CD4-positive, alpha-beta T cell treated with Interleukin-17A for 4 hours (primary cell): ENCODE data around the gene BCAR1.
"Not testable (repeated sequence)": the region's sequence is repeated elsewhere in the genome, so short reads cannot be mapped to it uniquely, and the experiment has no call there.

Experiments used
- DNase-seq: peaks from one replicate; pipeline ENCODE4 v3.0.0-alpha.2; 2020; ENCODE audit warnings: mixed read lengths

BCAR1 gene, protein sequence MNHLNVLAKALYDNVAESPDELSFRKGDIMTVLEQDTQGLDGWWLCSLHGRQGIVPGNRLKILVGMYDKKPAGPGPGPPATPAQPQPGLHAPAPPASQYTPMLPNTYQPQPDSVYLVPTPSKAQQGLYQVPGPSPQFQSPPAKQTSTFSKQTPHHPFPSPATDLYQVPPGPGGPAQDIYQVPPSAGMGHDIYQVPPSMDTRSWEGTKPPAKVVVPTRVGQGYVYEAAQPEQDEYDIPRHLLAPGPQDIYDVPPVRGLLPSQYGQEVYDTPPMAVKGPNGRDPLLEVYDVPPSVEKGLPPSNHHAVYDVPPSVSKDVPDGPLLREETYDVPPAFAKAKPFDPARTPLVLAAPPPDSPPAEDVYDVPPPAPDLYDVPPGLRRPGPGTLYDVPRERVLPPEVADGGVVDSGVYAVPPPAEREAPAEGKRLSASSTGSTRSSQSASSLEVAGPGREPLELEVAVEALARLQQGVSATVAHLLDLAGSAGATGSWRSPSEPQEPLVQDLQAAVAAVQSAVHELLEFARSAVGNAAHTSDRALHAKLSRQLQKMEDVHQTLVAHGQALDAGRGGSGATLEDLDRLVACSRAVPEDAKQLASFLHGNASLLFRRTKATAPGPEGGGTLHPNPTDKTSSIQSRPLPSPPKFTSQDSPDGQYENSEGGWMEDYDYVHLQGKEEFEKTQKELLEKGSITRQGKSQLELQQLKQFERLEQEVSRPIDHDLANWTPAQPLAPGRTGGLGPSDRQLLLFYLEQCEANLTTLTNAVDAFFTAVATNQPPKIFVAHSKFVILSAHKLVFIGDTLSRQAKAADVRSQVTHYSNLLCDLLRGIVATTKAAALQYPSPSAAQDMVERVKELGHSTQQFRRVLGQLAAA

DNA sequence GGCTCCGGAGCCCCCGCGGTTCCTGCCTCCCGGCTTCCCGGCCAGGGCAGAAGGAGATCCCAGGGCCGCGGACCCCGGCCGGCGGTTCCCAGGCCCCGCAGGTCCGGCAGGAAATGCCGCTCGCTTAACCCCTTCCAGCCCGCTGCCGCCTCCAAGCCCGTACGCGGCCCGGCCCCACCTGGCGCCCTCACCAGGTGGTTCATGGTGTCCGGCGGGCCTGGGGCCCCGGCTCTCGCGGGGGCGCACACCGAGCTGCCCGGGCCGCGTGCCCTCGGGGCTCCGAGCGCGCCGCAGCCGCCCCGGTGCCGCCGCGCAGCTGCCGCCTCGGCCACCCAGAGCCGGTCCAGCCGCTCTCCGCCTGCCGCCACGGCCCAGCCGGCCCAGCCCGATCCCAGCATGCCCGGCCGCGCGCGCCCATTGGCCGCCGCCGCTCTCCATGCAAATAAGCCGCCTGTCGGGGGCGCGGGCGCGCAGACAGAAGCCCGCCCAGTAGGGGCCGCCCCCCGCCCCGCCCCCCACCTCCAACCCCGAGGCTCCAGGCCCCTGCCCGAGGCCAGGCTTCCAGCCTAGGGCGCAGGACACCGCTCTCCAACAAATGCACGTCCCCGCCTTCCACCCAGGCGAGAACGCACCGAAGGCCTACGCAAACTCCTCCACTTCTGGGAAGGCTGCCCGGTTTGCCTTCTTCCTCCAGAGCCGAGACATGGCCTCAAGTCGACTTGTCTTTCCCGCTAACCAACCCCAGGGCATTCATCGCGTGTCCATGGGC, at the start of gene BCAR1:
BCAR1 (minus strand) TSS at position 345 of the 769 bp plus-strand sequence; CDS start at position 203, 142 bp downstream.
- DNase-seq = peak; percentile 23

DNA sequence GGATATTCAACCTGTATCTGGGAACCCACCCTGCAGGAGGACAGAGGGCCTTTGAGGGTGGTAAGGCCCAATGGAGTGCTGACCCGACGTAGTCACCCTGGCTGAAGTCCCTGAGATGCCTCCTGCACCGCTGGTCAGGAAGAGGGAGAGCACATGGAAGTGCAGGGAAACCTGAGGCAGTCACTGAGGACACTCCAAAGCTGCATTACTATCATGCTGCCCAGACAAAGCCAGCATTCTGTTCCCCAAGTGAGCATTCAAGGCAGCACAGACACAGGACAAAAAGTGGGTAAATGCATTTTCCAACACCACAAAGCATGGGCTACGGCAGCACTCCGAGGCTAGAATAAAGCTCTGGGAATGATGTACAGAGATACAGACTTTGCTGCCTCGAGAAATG, 46.8 kb upstream of the BCAR1 start:
- no peak for DNase-seq

DNA sequence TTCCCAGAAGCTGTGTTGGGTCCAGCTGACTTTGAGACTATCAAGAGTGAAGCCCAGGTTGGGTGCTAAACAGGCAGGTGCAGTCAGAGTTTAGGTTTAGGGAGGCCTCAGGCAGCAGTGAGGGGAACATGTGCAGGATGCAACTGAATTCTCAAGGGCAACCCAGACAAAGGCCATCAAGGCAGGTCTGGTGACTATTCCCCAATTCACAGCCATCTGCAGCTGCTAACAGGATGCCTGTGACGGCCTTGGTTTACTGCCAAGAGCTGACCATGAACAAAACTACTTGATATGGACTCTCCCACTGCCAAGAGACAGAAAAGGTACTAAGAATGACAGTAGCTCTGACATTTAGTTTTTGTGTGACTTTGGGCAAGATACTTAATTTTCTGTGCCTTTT, 45.2 kb upstream of the BCAR1 start:
- no peak for DNase-seq

GRCh38 chr16:75294773-75295459, 43.5 kb upstream of the BCAR1 start:
- no peak for DNase-seq

DNA sequence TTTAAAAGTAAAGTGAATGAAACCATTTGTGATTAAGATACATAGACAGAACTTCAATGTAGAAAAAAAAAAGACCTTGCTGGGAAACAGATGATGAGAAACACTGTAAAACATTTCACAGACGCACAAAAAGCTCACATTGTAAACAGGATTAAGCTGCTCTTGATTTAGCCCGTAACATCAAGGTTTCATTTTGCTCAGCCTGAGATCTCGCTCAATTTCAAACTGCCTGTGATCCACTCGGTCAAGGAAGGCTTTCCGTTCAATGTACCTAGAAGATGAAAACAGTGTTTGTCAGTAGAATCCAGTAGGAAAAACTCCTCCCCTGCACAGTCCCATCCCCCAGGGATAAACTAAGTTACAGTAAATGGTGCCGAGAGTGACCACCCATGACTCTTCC, 42.3 kb upstream of the BCAR1 start:
- no peak for DNase-seq

GRCh38 chr16:75293173-75293572, 41.7 kb upstream of the BCAR1 start:
- DNase-seq = no peak

GRCh38 chr16:75292691-75293090, 41.3 kb upstream of the BCAR1 start:
- no peak for DNase-seq

DNA sequence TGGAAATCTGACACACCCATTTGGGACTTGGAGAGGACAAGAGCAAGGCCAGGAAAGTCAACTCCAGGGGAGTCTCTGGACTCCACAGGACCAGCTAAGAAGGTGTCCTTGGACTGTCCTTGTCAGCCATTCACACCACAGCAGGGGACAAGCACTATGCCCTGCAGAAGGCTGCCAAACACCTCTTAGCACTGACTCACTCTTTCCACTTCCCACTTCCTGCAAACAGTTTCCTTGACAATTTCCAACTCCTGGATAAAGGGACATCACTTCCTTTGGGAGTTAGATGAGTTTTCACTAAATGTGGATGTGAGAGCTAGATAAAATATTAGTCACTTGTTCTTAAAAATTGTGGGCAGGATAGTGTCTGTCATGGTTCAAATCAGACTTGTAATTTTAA, 37.8 kb upstream of the BCAR1 start:
- no peak for DNase-seq

DNA sequence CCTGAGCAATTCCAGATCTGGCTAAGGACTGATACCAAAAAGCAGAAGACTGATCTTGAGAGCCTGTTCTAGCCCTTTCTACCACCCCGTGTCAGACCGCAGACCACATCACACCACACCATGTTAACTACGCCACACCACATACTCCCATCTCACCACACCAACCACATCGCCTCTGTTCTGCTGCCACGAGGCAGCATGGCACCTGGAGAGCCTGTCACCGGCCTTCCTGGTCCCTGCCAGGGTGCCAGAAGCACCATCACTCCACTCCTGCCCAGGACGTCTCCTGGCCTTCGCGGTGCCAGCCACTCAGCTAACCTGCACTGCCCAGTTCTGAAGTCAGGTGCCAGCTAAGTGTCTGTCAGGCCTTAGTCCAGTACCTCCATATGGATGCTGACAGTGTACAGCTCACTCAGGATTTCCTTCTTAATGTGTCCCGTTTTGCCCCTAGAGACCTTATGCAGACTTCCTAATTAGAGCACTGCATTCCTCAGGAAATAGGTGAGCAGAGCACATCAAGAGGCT, 37.2 kb upstream of the BCAR1 start:
- peak; percentile 61 for DNase-seq

GRCh38 chr16:75288181-75288580, 36.8 kb upstream of the BCAR1 start:
- no peak for DNase-seq

DNA sequence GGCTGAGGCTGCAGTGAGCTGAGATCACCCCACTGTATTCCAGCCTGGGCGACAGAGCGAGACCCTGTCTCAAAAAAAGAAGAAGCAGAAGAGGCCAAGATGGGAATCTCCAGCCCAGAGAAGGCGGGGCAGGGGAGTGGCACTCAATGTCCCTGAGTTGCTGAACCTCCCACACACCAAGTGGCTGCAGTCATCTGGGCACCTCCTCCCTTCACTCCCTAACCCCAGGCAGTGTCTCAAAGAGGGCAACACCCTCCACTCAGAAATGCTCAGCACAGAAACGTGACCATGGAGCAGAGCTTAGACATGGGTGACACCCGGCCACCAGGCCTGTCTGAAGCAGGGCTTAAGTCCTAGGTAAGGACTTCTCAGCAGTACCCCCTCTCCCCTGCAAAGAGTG, 36.3 kb upstream of the BCAR1 start:
- DNase-seq = no peak

DNA sequence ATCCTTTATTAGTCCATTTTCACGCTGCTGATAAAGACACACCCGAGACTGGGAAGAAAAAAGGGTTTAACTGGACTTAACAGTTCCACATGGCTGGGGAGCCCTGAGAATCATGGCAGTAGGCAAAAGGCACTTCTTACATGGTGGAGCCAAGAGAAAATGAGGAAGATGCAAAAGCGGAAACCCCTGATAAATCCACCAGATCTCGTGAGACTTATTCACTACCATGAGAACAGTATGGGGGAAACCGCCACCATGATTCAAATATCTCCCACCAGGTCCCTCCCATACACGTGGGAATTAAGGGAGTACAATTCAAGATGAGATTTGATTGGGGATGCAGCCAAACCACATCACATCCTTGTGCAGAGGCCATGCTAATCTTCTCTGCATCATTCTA, 35.0 kb upstream of the BCAR1 start:
- no peak for DNase-seq

GRCh38 chr16:75282466-75283281, 31.2 kb upstream of the BCAR1 start:
- no peak for DNase-seq

DNA sequence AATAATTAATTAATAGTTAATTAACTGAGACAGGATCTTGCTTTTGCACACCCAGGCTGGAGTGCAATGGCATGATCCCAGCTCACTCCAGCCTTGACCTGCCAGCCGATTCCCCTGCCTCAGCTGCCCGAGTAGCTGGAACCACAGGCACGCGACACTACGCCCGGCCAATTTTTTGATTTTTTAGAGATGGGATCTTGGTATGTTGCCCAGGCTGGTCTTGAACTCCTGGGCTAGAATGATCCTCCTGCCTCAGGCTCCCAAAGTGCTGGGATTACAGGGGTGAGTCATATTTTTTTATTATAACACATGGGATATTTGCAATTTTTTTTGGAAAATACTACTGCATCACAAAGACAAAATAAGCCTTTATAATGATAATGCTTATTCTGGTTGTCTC, 30.4 kb upstream of the BCAR1 start:
- no peak for DNase-seq

DNA sequence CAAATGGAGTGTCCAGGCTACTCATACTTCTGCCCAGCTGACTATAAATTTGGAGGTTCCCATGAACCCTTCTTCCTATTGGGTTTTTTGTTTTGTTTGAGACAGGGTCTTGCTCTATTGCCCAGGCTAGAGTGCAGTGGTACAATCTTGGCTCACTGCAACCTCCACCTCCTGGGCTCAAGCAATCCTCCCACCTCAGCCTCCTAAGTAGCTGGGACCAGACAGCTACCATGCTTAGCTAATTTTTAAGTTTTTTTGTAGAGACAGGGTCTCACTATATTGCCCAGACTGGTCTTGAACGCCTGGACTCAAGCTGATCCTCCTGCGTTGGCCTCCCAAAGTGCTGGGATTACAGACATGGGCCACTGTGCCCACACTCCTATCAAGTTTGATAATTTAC, 29.6 kb upstream of the BCAR1 start:
- DNase-seq = not testable (repeated sequence)

GRCh38 chr16:75280331-75280804, 28.9 kb upstream of the BCAR1 start:
- DNase-seq = no peak

- DNase-seq = no peak
These were observed 27.9 kb upstream of the BCAR1 start for GRCh38 chr16:75279305-75279704.

DNA sequence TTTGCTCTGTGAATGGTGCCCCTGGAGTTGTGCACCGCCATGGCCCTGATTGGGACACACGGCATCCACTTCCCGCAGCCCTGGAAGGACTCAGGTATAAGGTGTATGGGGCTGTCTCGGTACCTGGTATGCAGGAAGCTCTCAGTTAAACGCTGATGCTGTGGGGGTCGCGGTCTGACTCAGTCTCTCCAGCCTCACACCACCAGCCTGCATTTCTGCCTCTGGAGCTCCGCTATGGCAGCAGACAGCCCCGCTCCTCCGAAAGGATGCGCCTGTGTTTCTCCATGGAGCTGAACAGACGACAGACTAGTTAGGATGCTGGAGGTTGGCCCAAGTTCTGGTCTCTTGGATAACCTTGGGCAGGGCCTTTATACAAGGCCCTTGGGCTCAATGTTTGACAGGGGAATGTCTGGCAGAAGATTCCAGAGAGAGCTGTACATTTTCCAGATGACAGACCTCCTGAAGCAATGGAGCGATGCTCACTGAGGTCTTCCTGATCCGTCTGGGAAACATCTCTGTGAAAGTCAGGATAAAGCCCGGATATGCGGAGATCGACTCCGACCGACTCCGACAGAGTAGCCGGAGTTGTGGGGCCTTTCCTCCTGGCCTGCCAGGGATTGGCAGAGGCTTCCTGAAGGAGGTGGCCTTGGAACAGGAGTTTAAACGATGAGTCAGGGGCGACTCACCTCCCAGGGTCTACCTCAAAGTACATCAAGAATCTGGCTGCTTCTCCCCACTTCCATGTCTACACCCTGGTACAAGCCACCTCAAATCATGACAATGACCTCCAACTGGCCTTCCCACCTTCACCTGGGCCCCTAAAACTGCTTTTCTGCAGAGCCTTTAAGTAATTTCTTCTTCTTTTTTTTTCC, 21.9 kb upstream of the BCAR1 start:
- no peak for DNase-seq

DNA sequence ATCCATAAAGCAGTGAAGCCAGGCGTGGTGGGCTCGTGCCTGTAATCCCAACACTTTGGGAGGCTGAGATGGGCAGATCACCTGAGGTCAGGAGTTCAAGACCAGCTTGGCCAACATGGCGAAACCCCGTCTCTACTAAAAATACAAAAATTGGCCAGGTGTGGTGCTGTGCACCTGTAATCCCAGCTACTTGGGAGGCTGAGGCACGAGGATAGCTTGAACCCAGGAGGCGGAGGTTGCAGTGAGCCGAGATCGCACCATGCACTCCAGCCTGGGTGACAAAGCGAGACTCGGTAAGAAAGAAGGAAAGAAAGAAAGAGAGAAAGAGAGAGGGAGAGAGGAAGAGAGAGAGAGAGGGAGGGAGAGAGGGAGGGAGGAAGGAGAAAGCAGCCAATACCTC, 21.2 kb upstream of the BCAR1 start:
- DNase-seq = not testable (repeated sequence)

- DNase-seq = no peak
These were observed 20.7 kb upstream of the BCAR1 start for GRCh38 chr16:75272097-75272551.
